GM23338 (cell line): ENCODE measurements around the gene C20orf204. TPM values are rescaled to one million over a fixed set of nuclear protein-coding genes. Genes with fewer than 3 reads are reported as not detected.

Experiments used
- ATAC-seq: fragments of 200-7000 bp; cut with Tn5 transposase; 3 replicates; pipeline ENCODE4 v1.9.1; 2020
- DNase-seq: peaks from one replicate; pipeline ENCODE4 v3.0.0-alpha.2; 2015; ENCODE audit warnings: low spot score
- H2AFZ ChIP-seq: fragments of 200-600 bp; sonication (generic); 2 replicates; pipeline ENCODE4 v1.8.0; 2016; ENCODE audit warnings: antibody characterized with exemption, mild to moderate bottlenecking, moderate library complexity
- H3F3A ChIP-seq: fragments of 200-600 bp; sonication (generic); replicated peaks from 2 replicates; pipeline ENCODE4 v1.8.0; 2017; ENCODE audit warnings: antibody characterized with exemption, mixed run types, low read depth
- H3K27ac ChIP-seq: fragments of 200-600 bp; sonication (generic); 2 replicates; pipeline ENCODE4 v1.6.1; 2016; ENCODE audit warnings: low read depth
- H3K27me3 ChIP-seq: fragments of 200-600 bp; sonication (generic); 2 replicates; pipeline ENCODE4 v1.8.0; 2016; ENCODE audit warnings: mild to moderate bottlenecking, mixed run types, moderate library complexity; ENCODE audit not compliant: insufficient read depth
- H3K36me3 ChIP-seq: fragments of 200-600 bp; sonication (generic); 2 replicates; pipeline ENCODE4 v1.8.0; 2016; ENCODE audit warnings: mild to moderate bottlenecking; ENCODE audit not compliant: insufficient read depth
- H3K4me1 ChIP-seq: fragments of 200-600 bp; sonication (generic); 2 replicates; pipeline ENCODE4 v1.8.0; 2016; ENCODE audit warnings: mild to moderate bottlenecking, moderate library complexity; ENCODE audit not compliant: insufficient read depth
- H3K4me2 ChIP-seq: fragments of 200-600 bp; sonication (generic); 2 replicates; pipeline ENCODE4 v1.7.1; 2017; ENCODE audit warnings: mixed run types
- H3K4me3 ChIP-seq: fragments of 200-600 bp; sonication (generic); 2 replicates; pipeline ENCODE4 v1.6.1; 2016; ENCODE audit warnings: mixed run types
- H3K79me2 ChIP-seq: fragments of 200-600 bp; sonication (generic); replicated peaks from 2 replicates; pipeline ENCODE4 v1.8.0; 2017; ENCODE audit warnings: mild to moderate bottlenecking; ENCODE audit not compliant: insufficient read depth
- H3K9me2 ChIP-seq: fragments of 200-600 bp; sonication (generic); 2 replicates; pipeline ENCODE4 v1.8.0; 2017; ENCODE audit not compliant: insufficient read depth
- H4K20me1 ChIP-seq: fragments of 200-600 bp; sonication (generic); replicated peaks from 2 replicates; pipeline ENCODE4 v1.8.0; 2017; ENCODE audit warnings: mild to moderate bottlenecking; ENCODE audit not compliant: insufficient read depth
- H3K27ac Mint-ChIP-seq: 2 replicates; pipeline ENCODE4 v1.8.0; 2020; ENCODE audit warnings: inconsistent platforms, mild to moderate bottlenecking, moderate library complexity, mixed read lengths
- H3K27me3 Mint-ChIP-seq: 3 replicates; pipeline ENCODE4 v1.8.0; 2022; ENCODE audit warnings: low read depth, mild to moderate bottlenecking, moderate library complexity, mixed read lengths, inconsistent platforms; ENCODE audit not compliant: insufficient read depth, poor library complexity
- H3K36me3 Mint-ChIP-seq: 3 replicates; pipeline ENCODE4 v1.8.0; 2021; ENCODE audit warnings: low read depth, mild to moderate bottlenecking, inconsistent platforms, moderate library complexity, mixed read lengths
- H3K4me1 Mint-ChIP-seq: 3 replicates; pipeline ENCODE4 v1.8.0; 2020; ENCODE audit warnings: mild to moderate bottlenecking, inconsistent platforms, mixed read lengths
- H3K4me3 Mint-ChIP-seq: 3 replicates; pipeline ENCODE4 v1.8.0; 2021; ENCODE audit warnings: moderate library complexity, mild to moderate bottlenecking, inconsistent platforms, mixed read lengths
- H3K9me3 Mint-ChIP-seq: 3 replicates; pipeline ENCODE4 v1.8.0; 2020; ENCODE audit warnings: moderate library complexity, mild to moderate bottlenecking, inconsistent platforms, mixed read lengths
- ETS1 ChIP-seq: IDR thresholded peaks from 2 replicates; pipeline ENCODE4 v1.6.1; 2016; ENCODE audit warnings: antibody characterized with exemption
- EZH2 ChIP-seq: fragments of 200-600 bp; sonication (generic); IDR thresholded peaks from one replicate; pipeline ENCODE4 v1.8.0; 2017; ENCODE audit warnings: antibody characterized with exemption, mild to moderate bottlenecking, low read depth; ENCODE audit not compliant: unreplicated experiment
- JUNB ChIP-seq: IDR thresholded peaks from one replicate; pipeline ENCODE4 v1.6.1; 2016; ENCODE audit warnings: antibody characterized with exemption; ENCODE audit not compliant: unreplicated experiment
- NANOG ChIP-seq: IDR thresholded peaks from 2 replicates; pipeline ENCODE4 v1.6.1; 2016; ENCODE audit warnings: antibody characterized with exemption, borderline replicate concordance
- REST ChIP-seq: IDR thresholded peaks from one replicate; pipeline ENCODE4 v1.6.1; 2018; ENCODE audit warnings: antibody characterized with exemption; ENCODE audit not compliant: unreplicated experiment
- ZNF114 ChIP-seq: fragments of 250-450 bp; sonication (Bioruptor Pico); IDR thresholded peaks from 2 replicates; pipeline ENCODE4 v1.5.0; 2020; ENCODE audit warnings: mild to moderate bottlenecking, moderate library complexity
- ZNF331 ChIP-seq: fragments of 250-450 bp; sonication (Bioruptor Pico); IDR thresholded peaks from 2 replicates; pipeline ENCODE4 v1.5.0; 2020; ENCODE audit warnings: low read depth, mild to moderate bottlenecking, moderate library complexity
- ZNF462 ChIP-seq: fragments of 250-450 bp; sonication (Bioruptor Pico); IDR thresholded peaks from 2 replicates; pipeline ENCODE4 v1.5.0; 2020; ENCODE audit warnings: mild to moderate bottlenecking, moderate library complexity
- polyA plus RNA-seq: library from polyadenylated mRNA; unstranded; fragments of >200 nt; fragmentation: Nextera tagmentation; extraction: Ambion mirVana; gene quantifications from 2 replicates; pipeline ENCODE4 v1.2.1, GENCODE V29; 2016
- total RNA-seq: library from RNA; depleted of rRNA; stranded (reverse); fragments of >200 nt; shearing (Covaris generic); gene quantifications from 2 replicates; pipeline ENCODE4 v1.2.3, GENCODE V29; 2014

Gene C20orf204
- total and polyA plus RNA-seq, 2 experiments from 2014 or later, result 0.73 to 0.82 TPM

GRCh38 chr20:64069209-64069613 lies 33.2 kb downstream of the C20orf204 start:
- no peak overlapping the region for H3K4me3 ChIP-seq
- Mint-ChIP-seq H3K27ac (no peak overlapping the region), H3K36me3 (peaks cover 2% of the 10 kb centered on the region; the same call in 1 of the 3 replicates), H3K4me3 (no peak overlapping the region), H3K27me3 (peaks cover 11% of the 10 kb centered on the region), H3K4me1 (peaks cover 21% of the 10 kb centered on the region), H3K9me3 (no peaks in the 10 kb centered on the region)
- H4K20me1 ChIP-seq, result no peaks in the 10 kb centered on the region
- H3K27ac ChIP-seq, result no peak overlapping the region
- no peak overlapping the region for H3K4me2 ChIP-seq
- H3K36me3 ChIP-seq, result no peaks in the 10 kb centered on the region
- TF ChIP-seq NANOG, result no peak
- TF ChIP-seq ZNF114 (CRISPR knock-in tag), result no peak
- TF ChIP-seq ETS1, result no peak
- no peak for TF ChIP-seq REST
- no peak for TF ChIP-seq JUNB
- no peak for TF ChIP-seq ZNF331
- TF ChIP-seq EZH2, result no peak
- no peak for TF ChIP-seq ZNF462 (CRISPR knock-in tag)
- H2AFZ ChIP-seq, result no peak overlapping the region
- no peaks in the 10 kb centered on the region for H3F3A ChIP-seq
- no peaks in the 10 kb centered on the region for H3K9me2 ChIP-seq
- H3K79me2 ChIP-seq, result no peaks in the 10 kb centered on the region
- ATAC-seq (peak; percentile 3; the same call in 1 of the 3 replicates), DNase-seq (no peak)
- H3K4me1 ChIP-seq, result peaks cover 6% of the 10 kb centered on the region; the same call in 1 of the 2 replicates
- H3K27me3 ChIP-seq, result no peaks in the 10 kb centered on the region
